ENCODE measurements around the gene CHEK1. TPM values are rescaled to one million over a fixed set of nuclear protein-coding genes. Genes with fewer than 3 reads are reported as not detected.
"Not testable (repeated sequence)": the region's sequence is repeated elsewhere in the genome, so short reads cannot be mapped to it uniquely, and the experiment has no call there.

The CHEK1 gene
- total RNA-seq, 3 donors from 2014 or later, result 93.4 to 134 (median 108) TPM

GRCh38 chr11:125692887-125693286 is 67.9 kb downstream of the CHEK1 start:
- H3K9me3 Mint-ChIP-seq, result no peaks in the 10 kb centered on the region
- H3K4me3 Mint-ChIP-seq, result no peak overlapping the region
- no peaks in the 10 kb centered on the region for H3K27me3 Mint-ChIP-seq (ENCODE audit: low read depth)
- DNase-seq, result no peak
- no peaks in the 10 kb centered on the region for H3K36me3 Mint-ChIP-seq (ENCODE audit: insufficient read depth)
- no peak for ATAC-seq
- no peaks in the 10 kb centered on the region for H3K4me1 Mint-ChIP-seq (ENCODE audit: low read depth)

GRCh38 chr11:125694951-125695350 is 70.0 kb downstream of the CHEK1 start:
- Mint-ChIP-seq H3K9me3 (no peaks in the 10 kb centered on the region), H3K27me3 (ENCODE audit: low read depth) (peaks cover 10% of the 10 kb centered on the region), H3K4me3 (no peak overlapping the region), H3K4me1 (ENCODE audit: low read depth) (no peaks in the 10 kb centered on the region), H3K36me3 (ENCODE audit: insufficient read depth) (no peaks in the 10 kb centered on the region)
- no peak for DNase-seq
- no peak for ATAC-seq

- H3K27me3 Mint-ChIP-seq (ENCODE audit: low read depth), result peaks cover 23% of the 10 kb centered on the region
- H3K36me3 Mint-ChIP-seq (ENCODE audit: insufficient read depth), result no peaks in the 10 kb centered on the region
- ATAC-seq (no peak), DNase-seq (no peak)
- no peak overlapping the region for H3K4me3 Mint-ChIP-seq
- no peaks in the 10 kb centered on the region for H3K9me3 Mint-ChIP-seq
- no peaks in the 10 kb centered on the region for H3K4me1 Mint-ChIP-seq (ENCODE audit: low read depth)
These were observed 76.2 kb downstream of the CHEK1 start for GRCh38 chr11:125701018-125701610.

- DNase-seq, result no peak
- Mint-ChIP-seq H3K4me1 (ENCODE audit: low read depth) (no peaks in the 10 kb centered on the region), H3K36me3 (ENCODE audit: insufficient read depth) (no peaks in the 10 kb centered on the region), H3K4me3 (no peak overlapping the region), H3K9me3 (no peaks in the 10 kb centered on the region), H3K27me3 (ENCODE audit: low read depth) (peaks cover 28% of the 10 kb centered on the region)
- ATAC-seq, result no peak
These were observed 77.1 kb downstream of the CHEK1 start for GRCh38 chr11:125701858-125702621.

GRCh38 chr11:125704686-125705085 is 79.7 kb downstream of the CHEK1 start:
- not testable (repeated sequence) for H3K4me3 Mint-ChIP-seq; DNase-seq; H3K4me1 Mint-ChIP-seq (ENCODE audit: low read depth); ATAC-seq; H3K9me3 Mint-ChIP-seq; H3K36me3 Mint-ChIP-seq (ENCODE audit: insufficient read depth)
- H3K27me3 Mint-ChIP-seq (ENCODE audit: low read depth), result peaks cover 20% of the 10 kb centered on the region

GRCh38 chr11:125720781-125721180 is 95.8 kb downstream of the CHEK1 start:
- ATAC-seq (no peak), DNase-seq (no peak)
- peaks cover 14% of the 10 kb centered on the region for H3K27me3 Mint-ChIP-seq (ENCODE audit: low read depth)
- H3K4me1 Mint-ChIP-seq (ENCODE audit: low read depth), result no peaks in the 10 kb centered on the region
- H3K9me3 Mint-ChIP-seq, result no peaks in the 10 kb centered on the region
- no peak overlapping the region for H3K4me3 Mint-ChIP-seq
- no peaks in the 10 kb centered on the region for H3K36me3 Mint-ChIP-seq (ENCODE audit: insufficient read depth)

- Mint-ChIP-seq H3K4me3 (no peak overlapping the region), H3K9me3 (no peaks in the 10 kb centered on the region), H3K4me1 (ENCODE audit: low read depth) (no peaks in the 10 kb centered on the region), H3K36me3 (ENCODE audit: insufficient read depth) (no peaks in the 10 kb centered on the region), H3K27me3 (ENCODE audit: low read depth) (peaks cover 14% of the 10 kb centered on the region)
- DNase-seq (no peak), ATAC-seq (no peak)
These were observed 99.2 kb downstream of the CHEK1 start for GRCh38 chr11:125724125-125724524.

Other genes with a start within 250 kb of the CHEK1 start
- gene FEZ1, start 128.9 kb upstream of the CHEK1 start, total RNA-seq, result 1 to 10 TPM; 1.1 to 2.0 (median 1.5) TPM
- 10 to 100 TPM; 53.8 to 61.9 (median 57.2) TPM for gene EI24, start 55.7 kb upstream of the CHEK1 start, total RNA-seq
- 100 to 1,000 TPM; 124 to 148 (median 141) TPM for gene STT3A, start 32.3 kb upstream of the CHEK1 start, total RNA-seq
- not detected for gene ACRV1, start 55.7 kb downstream of the CHEK1 start, total RNA-seq
- gene PATE1, start 121.1 kb downstream of the CHEK1 start, total RNA-seq, result not detected
- not detected for gene PATE2, start 153.7 kb downstream of the CHEK1 start, total RNA-seq
- not detected for gene PATE3, start 163.0 kb downstream of the CHEK1 start, total RNA-seq
- not detected for gene PATE4, start 208.2 kb downstream of the CHEK1 start, total RNA-seq

Data from activated T-cell treated with anti-CD3 and anti-CD28 coated beads, Interleukin-2, amount 50 U/mL, for 4 hours (primary cell).